HG02571 (cell line): Measurements from ENCODE around the gene TK2.
"Not testable (repeated sequence)": the region's sequence is repeated elsewhere in the genome, so short reads cannot be mapped to it uniquely, and the experiment has no call there.

ENCODE experiments used
- ATAC-seq: cut with Tn5 transposase; IDR thresholded peaks from one replicate; pipeline ENCODE4 v1.9.1; 2021; ENCODE audit warnings: mild to moderate bottlenecking, moderate library complexity; ENCODE audit not compliant: unreplicated experiment

TK2 gene

DNA sequence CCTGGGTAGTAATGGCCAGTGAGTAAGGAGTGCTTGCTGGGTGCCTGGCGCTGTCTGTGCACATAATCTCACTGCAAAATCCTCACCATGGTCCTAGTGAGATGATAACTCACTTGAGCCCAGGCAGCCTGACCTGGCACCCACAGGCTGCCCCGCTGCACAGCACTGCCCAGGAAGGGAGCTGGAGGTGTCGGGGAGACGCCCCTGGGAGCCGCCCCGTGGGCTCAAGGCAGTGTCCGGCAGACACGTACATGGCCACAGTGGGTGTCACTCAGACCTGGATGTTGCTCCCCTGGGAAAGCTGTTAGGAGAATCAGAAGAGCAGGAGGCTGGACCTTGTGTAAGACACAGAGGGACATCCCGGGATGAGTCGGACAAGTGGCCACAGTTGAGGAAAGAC lies 78.7 kb downstream of the TK2 start:
- no peak for ATAC-seq

DNA sequence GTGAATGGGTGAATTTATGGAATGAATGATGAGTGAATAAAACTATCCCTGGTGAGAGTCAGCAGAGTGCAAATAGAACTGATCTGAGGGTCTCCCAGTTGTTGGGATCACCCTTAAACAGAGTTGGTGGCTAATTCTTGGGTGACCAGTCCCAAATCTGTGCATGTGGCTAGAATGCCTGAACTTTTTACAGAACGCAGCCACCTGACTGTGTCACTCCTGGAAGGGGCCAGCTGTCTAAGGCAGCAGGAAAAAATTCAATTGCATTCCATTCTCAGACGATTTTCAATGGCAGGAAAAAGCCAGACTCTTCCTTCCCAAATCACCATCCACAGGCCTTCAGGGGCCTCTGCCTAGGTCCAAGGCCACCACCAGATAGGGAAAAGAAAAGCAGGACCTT lies 79.4 kb downstream of the TK2 start:
- no peak for ATAC-seq

- no peak for ATAC-seq
Measured at GRCh38 chr16:66469947-66470546, 79.9 kb downstream of the TK2 start.

DNA sequence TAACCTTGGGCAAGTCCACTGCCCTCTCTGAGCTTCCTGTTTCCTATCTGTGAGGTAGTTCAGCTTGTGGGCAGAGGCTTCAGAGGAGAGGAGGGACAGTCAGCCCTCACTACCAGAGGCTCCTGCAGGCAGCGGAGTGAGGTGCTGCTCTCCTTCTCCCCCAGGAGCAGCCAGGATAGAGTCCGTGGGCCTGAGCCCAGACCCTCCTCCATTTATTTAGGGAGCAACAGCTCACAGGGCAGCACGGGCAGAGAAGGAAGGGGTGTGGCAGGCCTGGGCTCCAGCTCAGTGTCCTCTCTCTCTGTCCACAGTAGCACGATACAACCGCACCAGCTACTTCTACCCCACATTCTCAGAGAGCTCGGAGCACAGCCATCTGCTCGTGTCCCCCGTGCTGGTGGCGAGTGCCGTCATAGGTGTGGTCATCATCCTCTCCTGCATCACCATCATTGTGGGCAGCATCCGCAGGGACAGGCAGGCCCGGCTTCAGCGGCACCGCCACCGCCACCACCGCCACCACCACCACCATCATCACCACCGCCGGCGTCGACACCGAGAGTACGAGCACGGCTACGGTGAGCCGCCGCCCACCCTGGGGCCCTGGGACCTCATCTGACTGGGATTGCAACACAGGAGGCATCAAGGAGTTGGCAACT lies 80.5 kb downstream of the TK2 start:
- ATAC-seq = no peak

GRCh38 chr16:66468321-66468965 lies 81.5 kb downstream of the TK2 start:
- no peak for ATAC-seq

- no peak for ATAC-seq
Measured at GRCh38 chr16:66467611-66468010, 82.3 kb downstream of the TK2 start.

GRCh38 chr16:66466636-66467035 lies 83.3 kb downstream of the TK2 start:
- not testable (repeated sequence) for ATAC-seq

DNA sequence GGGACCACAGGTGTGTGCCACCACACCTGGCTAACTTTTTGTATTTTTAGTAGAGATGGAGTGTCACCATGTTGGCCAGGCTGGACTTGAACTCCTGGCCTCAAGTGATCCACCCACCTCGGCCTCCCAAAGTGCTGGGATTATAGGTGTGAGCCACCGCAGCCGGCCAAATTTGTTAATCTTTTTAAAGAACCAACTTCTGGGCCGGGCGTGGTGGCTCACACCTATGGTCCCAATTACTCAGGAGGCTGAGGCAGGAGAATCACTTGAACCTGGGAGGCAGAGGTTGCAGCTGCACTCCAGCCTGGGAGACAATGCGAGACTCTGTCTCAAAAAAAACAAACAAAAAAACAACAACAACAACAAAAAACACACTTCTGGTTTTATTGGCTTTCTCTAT lies 84.0 kb downstream of the TK2 start:
- ATAC-seq = not testable (repeated sequence)

- no peak for ATAC-seq
Measured at GRCh38 chr16:66462912-66463311, 87.0 kb downstream of the TK2 start.

- ATAC-seq = no peak
Measured at GRCh38 chr16:66460703-66461102, 89.2 kb downstream of the TK2 start.

- no peak for ATAC-seq
Measured at GRCh38 chr16:66459878-66460277, 90.0 kb downstream of the TK2 start.

DNA sequence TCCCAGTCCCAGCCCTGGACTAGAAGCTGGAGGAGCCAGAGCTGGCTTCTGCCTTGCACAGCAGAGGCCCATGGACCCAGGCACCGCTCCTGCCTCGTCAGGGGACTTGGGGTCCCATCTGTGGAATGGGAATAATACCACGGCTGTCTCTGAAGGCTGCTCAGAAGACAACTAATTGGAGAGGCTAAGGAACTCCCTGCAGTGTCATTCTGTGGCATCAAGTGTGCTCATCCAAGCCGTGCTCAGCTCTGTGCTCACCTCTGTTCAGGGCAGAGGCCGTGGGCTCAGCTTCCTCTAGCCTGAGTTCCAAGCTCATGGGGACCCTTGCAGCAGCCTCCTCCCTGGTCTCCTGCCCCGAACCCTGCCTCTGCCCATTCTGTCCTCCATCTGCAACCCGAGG lies 91.1 kb downstream of the TK2 start:
- no peak for ATAC-seq

GRCh38 chr16:66458292-66458691 lies 91.6 kb downstream of the TK2 start:
- no peak for ATAC-seq
